OCI-LY1 (cell line): ENCODE results near the gene ZBTB20.

ENCODE experiments used
- H2AFZ ChIP-seq: fragments of 200-600 bp; sonication (generic), shearing (Covaris generic); 2 replicates; pipeline ENCODE4 v1.6.0; 2014; ENCODE audit warnings: antibody characterized with exemption, mild to moderate bottlenecking, low read length
- H3F3A ChIP-seq: fragments of 200-600 bp; sonication (generic), shearing (Covaris generic); 2 replicates; pipeline ENCODE4 v1.6.0; 2014; ENCODE audit warnings: mild to moderate bottlenecking, antibody characterized with exemption, low read length, moderate library complexity; ENCODE audit not compliant: insufficient read depth
- H3K27ac ChIP-seq: fragments of 200-600 bp; sonication (generic); 2 replicates; pipeline ENCODE4 v1.5.1; 2014; ENCODE audit warnings: low read length, mixed run types, mild to moderate bottlenecking, low read depth; ENCODE audit not compliant: poor library complexity, severe bottlenecking
- H3K27me3 ChIP-seq: fragments of 200-600 bp; sonication (generic); 2 replicates; pipeline ENCODE4 v1.6.0; 2014; ENCODE audit warnings: antibody characterized with exemption, mild to moderate bottlenecking, low read length, moderate library complexity; ENCODE audit not compliant: insufficient read depth
- H3K36me3 ChIP-seq: fragments of 200-600 bp; sonication (generic); 2 replicates; pipeline ENCODE4 v1.6.1; 2014; ENCODE audit warnings: mild to moderate bottlenecking, antibody characterized with exemption, low read length, moderate library complexity, mixed read lengths; ENCODE audit not compliant: insufficient read depth
- H3K4me1 ChIP-seq: fragments of 200-600 bp; sonication (generic); 2 replicates; pipeline ENCODE4 v1.5.1; 2014; ENCODE audit warnings: mild to moderate bottlenecking, low read length, moderate library complexity; ENCODE audit not compliant: insufficient read depth, severe bottlenecking
- H3K4me2 ChIP-seq: fragments of 200-600 bp; sonication (generic), shearing (Covaris generic); 2 replicates; pipeline ENCODE4 v1.6.1; 2014; ENCODE audit warnings: low read length
- H3K4me3 ChIP-seq: fragments of 200-600 bp; sonication (generic); 2 replicates; pipeline ENCODE4 v1.5.1; 2014; ENCODE audit warnings: low read length, low read depth, mild to moderate bottlenecking, mixed read lengths; ENCODE audit not compliant: poor library complexity, severe bottlenecking
- H3K79me2 ChIP-seq: fragments of 200-600 bp; shearing (Covaris generic); 2 replicates; pipeline ENCODE4 v1.6.1; 2016; ENCODE audit warnings: mixed run types, low read length, mixed read lengths; ENCODE audit not compliant: insufficient read depth
- H3K9ac ChIP-seq: fragments of 200-600 bp; sonication (generic), shearing (Covaris generic); 2 replicates; pipeline ENCODE4 v1.6.1; 2014; ENCODE audit warnings: mild to moderate bottlenecking, low read length, mixed read lengths
- H3K9me2 ChIP-seq: fragments of 200-600 bp; sonication (generic), shearing (Covaris generic); 2 replicates; pipeline ENCODE4 v1.6.1; 2014; ENCODE audit warnings: low read depth, mild to moderate bottlenecking, low read length, mixed read lengths
- H3K9me3 ChIP-seq: fragments of 200-600 bp; shearing (Covaris generic); 2 replicates; pipeline ENCODE4 v1.6.1; 2014; ENCODE audit warnings: low read length, mixed read lengths
- H4K20me1 ChIP-seq: fragments of 200-600 bp; sonication (generic), shearing (Covaris generic); 2 replicates; pipeline ENCODE4 v1.6.0; 2016; ENCODE audit warnings: mild to moderate bottlenecking, low read length; ENCODE audit not compliant: insufficient read depth
- EZH2 ChIP-seq: fragments of 200-600 bp; sonication (generic), shearing (Covaris generic); IDR thresholded peaks from 2 replicates; pipeline ENCODE4 v1.8.0; 2017; ENCODE audit warnings: borderline replicate concordance, mixed run types, mild to moderate bottlenecking, antibody characterized with exemption, low read length, moderate library complexity, mixed read lengths
- TF ChIP-seq, protein P1 (sequence below): fragments of 200-600 bp; sonication (generic), shearing (Covaris generic); IDR thresholded peaks from 2 replicates; pipeline ENCODE4 v1.5.1; 2017; ENCODE audit warnings: mild to moderate bottlenecking, antibody characterized with exemption, low read length, moderate library complexity, mixed read lengths

ZBTB20 gene

DNA sequence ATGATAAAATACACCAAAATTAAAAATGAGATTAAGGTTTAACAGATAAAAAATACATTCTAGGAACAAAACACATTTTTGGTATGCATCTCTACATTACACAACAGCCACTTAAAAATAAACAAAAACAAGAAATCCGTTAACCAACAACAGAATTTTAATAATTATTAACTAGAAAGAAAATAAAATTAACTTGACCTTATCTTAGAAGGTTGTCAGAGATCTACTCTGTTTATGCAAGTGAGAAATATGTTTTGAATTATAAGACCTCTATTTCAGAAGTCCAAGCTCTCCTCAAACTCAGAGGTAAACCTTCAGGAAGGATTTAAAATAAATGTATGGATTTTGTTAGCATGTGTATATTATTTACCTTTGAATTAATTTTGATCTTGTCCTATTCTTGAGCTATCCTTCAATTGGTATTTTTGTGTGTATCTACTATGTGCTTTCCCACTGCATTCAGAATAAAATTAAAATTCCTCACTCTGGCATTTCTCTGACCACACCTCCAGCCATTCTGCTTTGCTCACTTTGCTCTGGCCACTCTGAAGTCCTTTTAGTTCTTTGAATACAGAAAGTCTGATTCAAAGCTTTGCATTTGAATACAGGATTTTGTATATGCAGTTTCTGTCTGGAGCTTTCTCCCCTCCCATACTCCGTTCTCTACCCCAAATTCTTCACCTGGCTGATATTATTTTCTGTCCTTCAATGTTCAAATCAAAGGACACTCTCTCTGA is 352.0 kb downstream of the ZBTB20 start:
- Histone ChIP-seq H3K27ac (no peak overlapping the region), H3K4me1 (peaks cover 2% of the 10 kb centered on the region), H3K9ac (no peak overlapping the region), H3K27me3 (no peaks in the 10 kb centered on the region), H3K4me2 (no peak overlapping the region), H3K9me3 (no peaks in the 10 kb centered on the region), H2AFZ (no peak overlapping the region), H3K36me3 (no peaks in the 10 kb centered on the region), H3K79me2 (no peaks in the 10 kb centered on the region), H3F3A (no peaks in the 10 kb centered on the region), H3K9me2 (no peaks in the 10 kb centered on the region), H3K4me3 (no peak overlapping the region), H4K20me1 (no peaks in the 10 kb centered on the region)
- TF ChIP-seq, protein P1, sequence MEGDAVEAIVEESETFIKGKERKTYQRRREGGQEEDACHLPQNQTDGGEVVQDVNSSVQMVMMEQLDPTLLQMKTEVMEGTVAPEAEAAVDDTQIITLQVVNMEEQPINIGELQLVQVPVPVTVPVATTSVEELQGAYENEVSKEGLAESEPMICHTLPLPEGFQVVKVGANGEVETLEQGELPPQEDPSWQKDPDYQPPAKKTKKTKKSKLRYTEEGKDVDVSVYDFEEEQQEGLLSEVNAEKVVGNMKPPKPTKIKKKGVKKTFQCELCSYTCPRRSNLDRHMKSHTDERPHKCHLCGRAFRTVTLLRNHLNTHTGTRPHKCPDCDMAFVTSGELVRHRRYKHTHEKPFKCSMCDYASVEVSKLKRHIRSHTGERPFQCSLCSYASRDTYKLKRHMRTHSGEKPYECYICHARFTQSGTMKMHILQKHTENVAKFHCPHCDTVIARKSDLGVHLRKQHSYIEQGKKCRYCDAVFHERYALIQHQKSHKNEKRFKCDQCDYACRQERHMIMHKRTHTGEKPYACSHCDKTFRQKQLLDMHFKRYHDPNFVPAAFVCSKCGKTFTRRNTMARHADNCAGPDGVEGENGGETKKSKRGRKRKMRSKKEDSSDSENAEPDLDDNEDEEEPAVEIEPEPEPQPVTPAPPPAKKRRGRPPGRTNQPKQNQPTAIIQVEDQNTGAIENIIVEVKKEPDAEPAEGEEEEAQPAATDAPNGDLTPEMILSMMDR, result no peak
- no peak for TF ChIP-seq EZH2

GRCh38 chr3:114792159-114792918 is 354.7 kb downstream of the ZBTB20 start:
- Histone ChIP-seq H3K4me1 (no peaks in the 10 kb centered on the region), H3K27ac (no peak overlapping the region), H3K9ac (no peak overlapping the region), H3K36me3 (no peaks in the 10 kb centered on the region), H3K4me2 (no peak overlapping the region), H4K20me1 (no peaks in the 10 kb centered on the region), H3F3A (no peaks in the 10 kb centered on the region), H3K79me2 (no peaks in the 10 kb centered on the region), H3K9me2 (no peaks in the 10 kb centered on the region), H2AFZ (no peak overlapping the region), H3K27me3 (no peaks in the 10 kb centered on the region), H3K9me3 (no peaks in the 10 kb centered on the region), H3K4me3 (no peak overlapping the region)
- no peak for TF ChIP-seq EZH2
- TF ChIP-seq, protein P1, result no peak

DNA sequence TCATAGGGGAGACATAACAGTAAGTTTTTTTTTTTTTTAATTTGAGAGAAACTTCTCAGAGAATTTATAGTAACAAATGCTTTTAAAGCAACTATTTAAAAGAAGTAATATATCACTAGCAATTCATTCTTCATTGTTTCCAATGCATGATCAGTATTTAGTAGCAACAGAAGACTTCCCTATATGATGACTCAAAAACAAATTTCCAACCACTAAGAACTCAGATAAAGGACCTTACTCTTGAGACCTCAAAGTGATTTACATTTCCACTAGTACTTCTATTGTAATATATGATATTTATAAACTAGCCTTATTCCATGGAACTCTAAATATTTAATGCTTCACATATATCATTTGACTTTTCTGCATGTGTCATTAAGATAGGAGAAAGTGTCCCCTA is 356.3 kb downstream of the ZBTB20 start:
- Histone ChIP-seq H3K9me3 (no peaks in the 10 kb centered on the region), H3K4me3 (no peak overlapping the region)

More for the DNA sequence above, 356.3 kb downstream of the ZBTB20 start:
- Histone ChIP-seq H3K27me3 (no peaks in the 10 kb centered on the region), H3K27ac (no peak overlapping the region), H4K20me1 (no peaks in the 10 kb centered on the region), H3K4me1 (no peaks in the 10 kb centered on the region), H2AFZ (no peak overlapping the region), H3K9me2 (no peaks in the 10 kb centered on the region), H3F3A (no peaks in the 10 kb centered on the region), H3K36me3 (no peaks in the 10 kb centered on the region), H3K79me2 (no peaks in the 10 kb centered on the region), H3K9ac (no peak overlapping the region), H3K4me2 (no peak overlapping the region)
- TF ChIP-seq, protein P1, result no peak
